ENCODE results near the gene DBNDD1. TPM values are rescaled to one million over a fixed set of nuclear protein-coding genes. Genes with fewer than 3 reads are reported as not detected.
A peak's percentile ranks its signal among the peaks of the same experiment; 100 is the strongest.

The DBNDD1 gene
- total RNA-seq, 1 experiment from 2014 or later, result 11.7 TPM

DNA sequence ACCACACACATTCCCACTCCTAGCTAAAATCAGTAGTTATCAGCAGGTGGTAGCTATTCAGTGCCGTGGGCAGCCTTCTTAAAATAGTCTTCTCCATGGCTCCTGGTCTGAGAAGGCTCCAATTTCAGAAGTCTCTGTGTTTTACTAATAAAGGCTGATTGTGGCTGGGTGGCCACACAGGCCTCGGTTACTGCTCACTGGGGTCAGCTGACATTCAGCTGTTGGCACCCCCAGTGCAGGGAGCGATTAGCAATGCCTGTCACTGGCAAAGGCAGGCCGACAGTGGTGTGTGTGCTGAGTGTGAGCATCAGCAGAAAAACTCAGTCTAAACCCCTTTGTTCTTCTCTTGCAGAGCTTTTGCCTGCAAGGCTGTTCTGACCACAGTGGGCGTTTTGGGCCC, 16.6 kb upstream of the DBNDD1 start:
- DNase-seq (ENCODE audit: low spot score), result no peak

DNA sequence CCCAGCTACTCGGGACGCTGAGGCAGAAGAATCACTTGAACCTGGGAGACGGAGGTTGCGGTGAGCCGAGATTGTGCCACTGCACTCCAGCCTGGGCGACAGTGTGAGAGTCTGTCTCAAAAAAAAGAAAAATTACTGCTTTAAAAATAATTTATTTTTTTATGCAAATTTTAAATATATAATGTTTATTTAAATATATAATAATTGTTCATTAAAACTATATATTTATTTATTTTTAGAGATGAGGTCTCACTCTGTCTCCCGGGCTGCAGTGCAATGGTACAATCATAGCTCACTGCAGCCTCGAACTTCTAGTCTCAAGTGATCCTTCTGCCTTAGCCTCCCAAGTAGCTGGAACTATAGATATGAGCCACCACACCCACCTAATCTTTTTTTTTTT, 15.2 kb upstream of the DBNDD1 start:
- DNase-seq (ENCODE audit: low spot score), result no peak

DNA sequence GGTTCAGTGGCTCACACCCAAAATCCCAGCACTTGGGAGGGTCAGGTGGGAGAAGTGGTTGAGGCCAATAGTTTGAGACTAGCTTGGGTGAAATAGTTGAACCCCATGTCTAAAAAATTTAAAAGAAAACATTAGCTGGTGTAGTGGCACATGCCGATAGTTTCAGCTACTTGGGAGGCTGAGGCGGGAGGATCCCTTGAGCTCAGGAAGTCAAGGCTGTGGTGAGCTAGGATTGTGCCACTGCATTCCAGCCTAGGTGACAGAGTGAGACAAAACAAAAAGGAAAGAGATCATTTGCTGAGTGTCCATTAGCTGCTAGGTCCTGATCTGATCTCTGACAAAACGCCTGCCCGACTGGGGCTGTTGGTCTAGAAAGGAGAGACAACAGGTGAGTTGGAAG, 14.1 kb upstream of the DBNDD1 start:
- no peak for DNase-seq (ENCODE audit: low spot score)

DNA sequence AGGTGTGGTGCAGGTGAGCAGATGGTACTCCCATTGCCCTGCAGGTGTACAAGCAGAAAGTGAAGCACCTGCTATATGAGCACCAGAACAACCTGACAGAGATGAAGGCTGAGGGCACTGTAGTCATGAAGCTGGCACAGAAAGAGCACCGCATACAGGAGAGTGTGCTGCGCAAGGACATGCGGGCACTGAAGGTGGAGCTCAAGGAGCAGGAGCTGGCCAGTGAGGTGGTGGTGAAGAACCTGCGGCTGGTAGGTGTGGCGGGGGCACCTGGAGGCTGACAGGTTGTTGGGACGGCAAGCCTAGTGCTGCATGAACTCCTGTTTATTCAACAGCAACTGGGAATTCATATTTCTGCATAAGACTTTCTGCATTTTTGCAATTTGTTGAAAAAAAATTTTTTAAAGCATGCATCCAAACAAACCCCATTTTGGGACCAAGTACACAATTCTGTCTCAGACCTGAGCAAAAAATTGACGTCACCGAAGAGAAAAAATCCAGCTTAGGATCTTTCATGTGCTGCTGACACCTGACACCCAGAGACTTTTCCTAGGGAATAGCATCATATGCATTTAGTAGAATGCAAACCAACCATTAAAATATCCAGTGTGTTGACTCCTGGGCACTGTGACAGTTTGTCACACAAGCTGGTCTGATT, 13.5 kb upstream of the DBNDD1 start:
- no peak for DNase-seq (ENCODE audit: low spot score)

DNA sequence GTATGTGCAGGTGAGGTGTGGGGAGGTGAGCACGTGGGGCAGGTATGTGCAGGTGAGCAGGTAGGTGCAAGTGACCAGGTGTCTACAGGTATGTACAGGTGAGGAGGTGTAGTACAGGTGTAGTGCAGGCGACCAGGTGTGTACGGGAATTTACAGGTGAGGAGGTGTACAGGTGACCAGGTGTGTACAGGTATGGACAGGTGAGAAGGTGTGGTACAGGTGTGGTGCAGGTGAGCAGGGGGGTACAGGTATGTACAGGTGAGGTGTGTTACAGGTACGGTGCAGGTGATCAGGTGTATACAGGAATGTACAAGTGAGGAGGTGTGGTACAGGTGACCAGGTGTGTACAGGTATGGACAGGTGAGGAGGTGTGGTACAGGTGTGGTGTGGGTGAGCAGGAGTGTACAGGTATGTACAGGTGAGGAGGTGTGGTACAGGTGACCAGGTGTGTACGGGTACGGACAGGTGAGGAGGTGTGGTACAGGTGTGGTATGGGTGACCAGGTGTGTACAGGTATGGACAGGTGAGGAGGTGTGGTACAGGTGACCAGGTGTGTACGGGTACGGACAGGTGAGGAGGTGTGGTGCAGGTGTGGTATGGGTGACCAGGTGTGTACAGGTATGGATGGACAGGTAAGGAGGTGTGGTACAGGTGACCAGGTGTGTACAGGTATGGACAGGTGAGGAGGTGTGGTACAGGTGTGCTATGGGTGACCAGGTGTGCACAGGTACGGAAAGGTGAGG, 12.8 kb upstream of the DBNDD1 start:
- no peak for DNase-seq (ENCODE audit: low spot score)

DNA sequence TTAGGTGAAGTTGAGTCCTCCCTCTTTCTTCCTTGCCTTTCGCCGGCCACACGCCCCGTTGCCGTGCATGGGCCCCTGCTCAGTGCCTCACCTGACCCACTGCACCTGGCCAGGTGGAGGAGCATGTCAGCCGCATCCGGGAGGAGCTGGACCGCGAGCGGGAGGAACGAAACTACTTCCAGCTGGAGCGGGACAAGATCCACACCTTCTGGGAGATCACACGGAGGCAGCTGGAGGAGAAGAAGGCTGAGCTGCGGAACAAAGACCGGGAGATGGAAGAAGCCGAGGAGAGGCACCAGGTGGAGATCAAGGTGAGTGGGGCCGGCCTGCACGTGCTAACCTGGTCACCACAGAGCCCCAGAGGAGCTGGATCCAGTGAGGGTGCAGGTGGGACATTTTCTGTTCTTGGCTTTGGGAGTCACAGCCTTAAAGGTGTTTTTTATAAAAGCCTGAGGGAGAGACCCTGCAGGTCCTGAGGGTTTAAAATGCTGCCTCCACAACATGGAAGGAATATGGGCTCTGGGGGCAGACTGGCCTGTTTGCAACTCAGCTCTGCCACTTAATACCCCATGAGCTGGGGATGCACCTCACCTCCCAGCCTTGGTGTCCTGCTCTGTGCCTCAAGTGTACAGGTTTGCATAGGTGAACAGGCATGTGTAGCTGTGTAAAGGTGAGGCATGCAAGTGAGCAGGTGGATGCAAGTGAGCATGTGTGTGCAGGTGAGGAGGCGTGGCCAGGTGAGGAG, 12.1 kb upstream of the DBNDD1 start:
- DNase-seq (ENCODE audit: low spot score), result no peak

DNA sequence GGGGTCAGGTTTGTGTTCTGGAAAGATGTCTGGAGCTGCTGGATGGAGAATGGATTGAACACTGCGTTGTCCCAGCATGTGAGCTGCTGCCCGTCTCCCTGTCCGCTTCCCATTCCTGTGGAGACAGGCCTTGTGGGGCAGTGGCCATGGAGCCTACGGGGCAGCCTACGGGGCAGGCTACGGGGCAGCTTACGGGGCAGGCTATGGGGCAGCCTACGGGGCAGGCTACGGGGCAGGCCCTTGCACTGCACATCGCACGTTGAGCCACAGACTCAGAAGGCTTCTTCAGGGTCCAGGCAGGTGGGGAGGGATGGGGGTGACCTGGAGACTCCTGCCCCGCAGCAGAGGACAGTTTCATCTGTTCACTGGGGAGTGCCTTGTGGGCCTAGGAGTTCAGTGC, 9.7 kb upstream of the DBNDD1 start:
- no peak for DNase-seq (ENCODE audit: low spot score)

DNA sequence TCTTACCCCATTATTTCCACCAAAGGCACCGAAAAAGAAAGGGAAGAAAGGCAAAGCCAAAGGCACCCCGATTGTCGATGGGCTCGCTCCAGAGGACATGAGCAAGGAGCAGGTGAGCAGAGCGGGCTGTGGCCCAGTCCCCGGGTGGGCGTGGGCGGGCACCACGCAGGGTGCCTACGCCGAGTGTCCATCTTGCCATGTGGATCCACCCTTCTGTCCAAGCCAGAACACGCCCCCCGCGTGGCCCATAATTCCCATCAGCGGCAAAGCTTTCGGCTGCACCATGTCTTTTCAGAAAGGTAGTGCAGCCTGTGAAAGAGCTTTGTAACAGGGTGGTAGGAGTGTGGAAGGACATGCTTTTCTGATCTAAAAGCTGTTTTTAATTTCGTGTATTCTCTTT, 8.4 kb upstream of the DBNDD1 start:
- no peak for DNase-seq (ENCODE audit: low spot score)

DNA sequence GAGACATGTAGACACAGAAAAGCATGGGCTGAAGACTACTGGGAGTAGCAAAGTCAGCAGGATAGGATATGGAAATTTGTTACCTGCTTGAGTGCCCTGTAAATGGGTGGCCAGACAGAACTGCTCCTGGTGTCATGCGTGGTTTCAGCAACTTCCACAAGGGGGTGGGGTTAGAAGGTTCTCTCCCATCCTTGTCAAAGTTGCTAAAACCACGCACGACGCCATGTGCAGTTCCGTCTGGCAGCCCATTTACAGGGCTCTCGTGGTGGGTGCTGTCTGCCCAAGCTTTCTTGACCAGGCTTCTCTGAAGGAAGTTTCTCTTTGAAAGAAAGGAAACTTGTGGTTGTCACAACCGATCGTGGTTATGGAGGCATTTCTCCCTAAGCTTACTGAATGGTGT, 6.9 kb upstream of the DBNDD1 start:
- no peak for DNase-seq (ENCODE audit: low spot score)

DNA sequence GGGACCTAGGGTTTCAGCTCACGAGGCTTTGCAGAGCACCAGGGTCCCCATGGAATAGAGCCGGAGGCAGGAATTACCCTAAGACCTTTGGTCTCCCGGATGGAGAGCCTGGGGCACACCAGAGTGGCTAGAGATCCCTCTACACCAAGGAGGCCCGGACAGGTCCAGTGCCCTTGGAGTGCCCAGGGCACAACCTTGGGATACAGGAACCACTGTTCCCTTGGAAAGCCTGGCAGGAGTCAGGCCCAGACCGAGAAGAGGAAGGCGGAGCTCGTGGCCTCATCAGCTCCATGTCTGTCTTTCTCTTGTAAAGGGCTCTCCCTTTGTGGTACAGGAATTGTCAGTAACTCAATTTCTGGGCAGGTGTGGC, 3.8 kb upstream of the DBNDD1 start:
- DNase-seq (ENCODE audit: low spot score), result no peak

DNA sequence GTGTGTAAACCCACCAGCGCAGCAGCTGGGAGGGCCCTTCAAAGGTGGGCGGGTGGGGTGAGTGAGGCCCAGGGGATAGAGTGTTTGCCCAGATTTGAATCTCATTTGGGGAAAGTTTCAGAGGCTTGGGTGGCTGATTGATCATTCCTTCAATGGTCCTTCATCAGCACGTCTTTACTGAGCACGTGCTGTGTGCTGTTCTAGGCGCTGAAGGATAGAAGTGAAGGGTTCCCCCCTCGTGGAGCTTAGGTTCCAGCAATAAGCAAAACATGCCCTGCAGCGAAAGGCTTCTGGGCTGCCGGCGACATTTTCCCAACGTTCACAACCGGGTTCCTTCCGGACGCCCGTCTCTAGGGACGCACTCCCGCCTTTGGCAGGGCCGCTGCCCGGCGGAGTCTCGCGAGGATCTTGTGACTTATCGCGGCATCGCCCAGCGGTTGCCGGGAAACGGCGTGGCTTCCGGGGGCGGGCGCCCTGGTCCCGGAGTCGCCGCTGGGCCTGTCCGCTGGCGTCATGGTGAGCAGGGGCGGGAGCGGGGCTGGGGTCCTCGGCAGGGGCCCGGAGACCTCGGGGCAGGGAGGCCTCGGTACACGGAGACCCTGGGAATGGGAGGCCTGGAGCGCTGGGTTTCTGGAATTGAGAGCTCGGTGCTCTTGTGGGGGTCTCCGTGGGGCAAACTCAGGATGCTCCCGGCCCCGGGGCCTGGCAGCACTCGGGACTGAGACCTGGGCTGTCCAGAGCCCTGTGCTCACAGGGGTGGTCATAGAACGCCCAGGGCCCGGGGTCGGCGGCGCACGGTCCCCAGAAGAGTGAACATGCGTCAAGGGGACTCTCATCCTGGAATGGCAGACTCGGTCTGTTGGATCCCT, 3.2 kb upstream of the DBNDD1 start:
- DNase-seq (ENCODE audit: low spot score), result peak; percentile 91

DNA sequence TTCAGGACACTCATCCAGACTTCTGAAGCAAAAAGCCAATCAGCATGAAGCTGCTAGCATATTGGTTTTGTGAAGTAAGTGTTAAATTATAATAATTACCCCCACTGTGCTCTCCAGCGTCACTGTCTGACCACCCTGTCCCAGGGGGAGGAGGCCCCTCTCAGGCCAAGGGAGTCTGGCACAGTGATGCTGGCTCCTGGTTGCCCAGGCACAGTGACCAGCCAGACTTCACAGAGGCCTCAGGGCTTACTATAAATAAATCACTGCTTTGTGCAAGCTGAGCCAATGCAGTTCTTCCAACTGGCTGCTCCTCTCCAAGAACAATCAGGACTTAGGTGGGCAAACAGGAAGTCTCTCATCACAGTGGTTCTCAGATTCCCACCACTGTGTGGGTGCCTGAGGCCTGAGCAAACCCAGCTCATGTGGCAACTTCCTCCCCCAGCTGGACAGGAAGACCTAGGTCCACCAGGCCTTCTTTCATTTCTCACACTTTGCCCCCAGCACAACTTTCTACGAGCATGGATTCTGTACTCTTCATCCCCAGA, 1.7 kb upstream of the DBNDD1 start:
- peak; percentile 78 for DNase-seq (ENCODE audit: low spot score)

DNA sequence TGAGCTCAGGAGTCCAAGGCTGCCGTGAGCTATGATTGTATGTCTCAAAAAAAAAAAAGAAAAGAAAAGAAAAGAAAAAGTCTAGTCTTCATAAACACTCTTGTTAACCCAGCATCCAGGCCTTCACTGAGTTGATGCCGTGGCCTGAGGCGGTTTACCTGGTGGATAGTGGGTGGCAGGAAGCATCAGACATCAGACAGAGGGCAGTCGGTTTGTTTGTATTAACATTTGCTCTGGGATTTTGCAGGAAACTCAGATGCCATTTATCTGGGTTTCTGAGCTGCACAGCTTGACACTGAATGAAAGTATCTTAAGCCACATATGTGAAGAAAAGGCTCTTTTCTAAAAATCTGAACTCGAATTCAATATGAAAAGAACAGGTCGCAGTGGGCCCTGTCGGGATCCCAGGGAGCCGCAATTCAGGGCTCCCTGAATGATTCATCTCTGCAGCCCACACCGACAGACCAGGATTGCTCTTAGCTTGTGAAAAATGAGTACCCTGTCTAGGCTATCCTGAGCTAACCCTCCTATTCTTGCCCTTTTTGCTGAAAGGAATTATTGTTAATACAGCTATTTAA, 1.1 kb upstream of the DBNDD1 start:
- no peak for DNase-seq (ENCODE audit: low spot score)

DNA sequence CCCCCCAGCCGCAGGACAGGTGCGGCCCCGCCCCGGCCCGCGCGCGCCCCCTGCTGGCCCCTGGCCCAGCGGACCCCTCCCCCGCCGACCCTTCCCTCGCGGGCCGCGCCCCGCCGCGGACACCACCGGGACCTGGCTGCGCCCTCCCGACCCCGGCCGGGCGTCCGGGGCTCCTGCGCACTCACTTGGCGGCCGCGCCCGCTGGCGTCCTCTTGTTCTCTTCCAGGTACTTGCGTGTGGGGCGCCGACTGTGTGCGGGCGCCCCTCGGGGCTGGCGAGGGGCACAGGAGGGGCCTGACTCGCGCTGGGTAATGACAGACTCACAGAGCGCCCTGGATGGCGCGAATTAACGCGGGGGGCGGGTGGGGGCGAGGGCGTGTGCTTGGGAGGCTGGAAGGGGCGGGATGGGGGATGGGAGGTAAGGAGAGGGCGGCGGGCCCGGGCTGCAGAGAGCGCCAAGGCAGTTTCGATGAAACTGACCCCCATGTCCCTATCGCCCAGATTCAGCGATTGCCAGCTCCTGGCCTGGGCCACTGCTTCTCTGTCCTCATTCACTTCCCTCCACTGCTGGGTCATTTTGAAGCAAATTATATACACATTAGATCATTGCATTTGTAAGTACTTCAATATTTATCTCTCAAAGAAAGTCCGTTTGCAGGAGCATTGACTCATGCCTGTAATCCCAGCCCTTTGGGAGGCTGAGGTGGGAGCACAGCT, 445 bp upstream of the DBNDD1 start:
- DNase-seq (ENCODE audit: low spot score), result peak; percentile 65

DNA sequence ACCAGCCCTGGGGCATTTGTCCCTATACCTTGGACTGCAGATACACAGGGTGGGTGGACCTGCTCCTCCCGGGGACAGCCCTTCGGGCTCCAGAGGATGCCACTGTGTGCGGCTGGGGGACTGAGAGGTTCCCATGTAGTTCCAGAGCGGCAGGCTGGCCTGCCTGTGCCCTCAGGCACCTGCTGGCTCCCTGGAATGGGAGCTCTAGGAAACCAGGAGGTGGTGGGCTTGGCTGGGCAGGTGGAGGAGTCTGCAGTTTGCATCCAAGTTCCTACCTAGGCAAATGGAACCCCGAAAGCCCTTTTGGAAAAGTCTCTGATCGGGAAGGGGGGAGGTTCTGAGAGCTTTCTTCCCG, 982 bp downstream of the DBNDD1 start:
- DNase-seq (ENCODE audit: low spot score), result no peak

DNA sequence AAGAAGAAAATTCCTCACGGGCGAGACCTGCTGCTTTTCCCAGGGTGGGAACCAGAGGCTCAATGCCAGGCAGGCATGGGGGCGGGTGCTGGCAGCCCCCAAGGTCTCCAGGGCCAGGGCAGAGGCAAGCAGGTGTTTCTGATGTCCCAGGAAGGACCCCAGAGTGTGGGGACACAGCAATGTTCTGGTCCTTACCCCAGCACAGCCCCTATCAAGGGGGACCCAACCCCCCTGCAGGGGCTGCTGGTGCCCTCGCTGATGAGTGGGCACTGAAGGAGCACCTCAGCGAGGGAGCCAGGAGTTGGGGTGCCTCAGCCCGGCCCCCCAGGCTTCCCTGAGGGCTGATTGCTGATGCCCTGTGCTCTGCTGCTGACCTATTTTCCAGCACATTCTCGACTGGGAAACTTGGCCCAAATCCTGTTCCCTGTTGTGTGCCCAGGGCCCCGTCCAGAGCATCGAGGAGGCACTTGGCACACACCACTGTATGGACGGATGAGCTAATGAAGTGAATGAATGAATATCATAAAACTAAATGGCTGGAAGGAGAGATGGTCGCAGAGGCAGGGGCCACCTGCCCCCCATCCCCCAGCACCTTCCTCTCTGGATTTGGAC, 2.8 kb downstream of the DBNDD1 start:
- DNase-seq (ENCODE audit: low spot score), result no peak

DNA sequence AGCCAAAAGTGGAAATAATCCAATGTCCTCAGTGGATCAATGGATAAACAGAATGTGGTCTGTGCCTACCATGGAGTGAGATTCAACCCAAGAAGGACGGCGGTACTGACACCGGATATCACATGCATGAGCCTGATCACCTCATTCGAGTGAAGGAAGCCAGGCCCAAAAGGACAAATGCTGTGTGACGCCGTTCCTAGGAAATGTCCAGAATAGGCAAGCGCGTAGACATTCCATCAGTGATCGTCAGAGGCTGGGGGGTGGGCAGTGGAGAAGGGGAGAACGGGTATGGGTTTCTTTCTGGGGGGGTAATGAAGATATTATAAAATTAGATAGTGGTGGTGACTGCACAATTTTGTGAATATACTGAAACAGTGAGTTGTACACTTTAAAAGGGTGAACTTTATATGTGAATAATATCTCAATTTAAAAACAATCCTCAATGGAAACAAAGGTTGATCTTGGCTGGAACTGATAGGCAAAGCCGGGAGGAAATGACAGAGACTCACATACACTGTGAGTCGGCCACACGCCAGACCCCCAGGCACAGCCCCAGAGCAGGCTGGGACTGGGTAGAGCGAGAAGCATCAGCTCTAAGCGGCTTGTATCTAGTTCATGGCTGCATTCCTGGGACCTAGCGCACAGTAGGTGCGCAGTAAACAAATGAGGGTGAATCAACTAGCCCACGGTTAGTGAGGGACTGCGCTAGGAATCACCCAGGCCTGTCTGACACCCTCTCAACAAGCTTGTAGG, 3.5 kb downstream of the DBNDD1 start:
- DNase-seq (ENCODE audit: low spot score), result no peak

DNA sequence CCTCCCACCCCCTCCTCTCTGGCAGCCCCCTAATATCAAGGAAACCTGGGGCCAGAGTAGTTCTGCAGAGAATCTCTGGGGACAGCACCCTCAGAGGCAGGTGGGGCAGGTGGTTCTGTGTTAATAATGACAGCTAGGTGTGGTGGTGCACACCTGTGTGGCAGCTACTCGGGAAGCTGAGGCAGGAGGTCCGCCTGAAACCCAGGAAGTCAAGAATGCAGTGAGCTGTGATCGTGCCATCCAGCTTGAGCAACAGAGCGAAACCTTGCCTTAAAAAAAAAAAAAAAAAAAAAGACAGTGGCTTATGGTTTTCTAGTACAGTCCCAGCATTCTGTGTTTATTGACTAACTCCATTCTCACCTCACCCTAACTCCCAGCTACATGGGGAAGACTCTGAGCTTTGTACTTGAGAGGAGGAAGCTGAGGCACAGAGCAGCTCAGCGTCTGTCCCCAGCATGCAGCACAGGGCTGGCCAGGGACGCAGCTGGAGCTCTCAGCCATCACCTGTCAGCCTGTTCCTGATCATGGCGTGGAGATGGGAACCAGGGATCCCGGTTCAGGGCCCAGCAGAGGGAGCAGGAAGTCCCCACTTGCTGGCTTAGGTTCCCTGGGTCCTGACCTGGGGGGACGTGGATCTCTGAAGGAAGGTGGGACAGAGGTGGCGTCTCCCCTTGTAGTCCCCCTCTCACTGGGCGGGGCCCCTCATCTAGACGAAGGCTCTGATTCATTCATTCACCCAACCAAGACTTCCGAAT, 6.1 kb downstream of the DBNDD1 start:
- DNase-seq (ENCODE audit: low spot score), result no peak
